Measurements from ENCODE around the gene PRR36.
"Not testable (repeated sequence)": the region's sequence is repeated elsewhere in the genome, so short reads cannot be mapped to it uniquely, and the experiment has no call there.

PRR36 gene

DNA sequence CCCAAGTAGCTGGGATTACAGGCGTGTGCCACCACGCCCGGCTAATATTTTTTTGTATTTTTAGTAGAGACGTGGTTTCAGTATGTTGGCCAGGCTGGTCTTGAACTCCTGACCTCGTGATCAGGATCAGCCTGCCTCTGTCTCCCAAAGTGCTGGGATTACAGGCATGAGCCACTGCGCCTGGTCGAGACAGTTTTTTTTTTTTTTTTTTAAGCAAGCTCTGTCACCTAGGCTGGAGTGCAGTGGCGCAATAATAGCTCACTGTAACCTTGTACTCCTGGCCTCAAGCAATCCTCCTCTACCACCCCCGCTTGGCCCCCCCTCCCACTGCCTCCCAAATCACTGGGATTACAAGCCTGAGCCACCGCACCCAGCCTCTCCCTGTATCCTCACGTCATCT lies 23.1 kb upstream of the PRR36 start:
- no peak for DNase-seq

DNA sequence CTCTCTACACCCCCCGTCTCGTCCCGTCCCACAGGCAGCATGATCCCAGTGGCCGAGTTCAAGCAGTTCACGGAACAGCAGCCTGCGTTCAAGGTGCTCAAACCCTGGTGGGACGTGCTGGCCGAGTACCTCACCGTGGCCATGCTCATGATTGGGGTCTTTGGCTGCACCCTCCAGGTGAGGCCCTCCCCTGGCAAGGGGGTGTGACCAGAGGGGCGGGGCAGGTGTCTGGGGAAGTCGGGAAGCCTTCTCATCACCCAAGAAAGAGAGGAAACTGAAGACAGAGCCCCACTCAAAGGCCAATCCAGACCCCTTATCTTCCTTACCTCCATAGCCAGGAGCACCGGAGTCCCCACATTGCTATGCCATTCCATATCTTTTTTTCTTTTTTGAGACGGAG lies 21.4 kb upstream of the PRR36 start:
- no peak for DNase-seq

DNA sequence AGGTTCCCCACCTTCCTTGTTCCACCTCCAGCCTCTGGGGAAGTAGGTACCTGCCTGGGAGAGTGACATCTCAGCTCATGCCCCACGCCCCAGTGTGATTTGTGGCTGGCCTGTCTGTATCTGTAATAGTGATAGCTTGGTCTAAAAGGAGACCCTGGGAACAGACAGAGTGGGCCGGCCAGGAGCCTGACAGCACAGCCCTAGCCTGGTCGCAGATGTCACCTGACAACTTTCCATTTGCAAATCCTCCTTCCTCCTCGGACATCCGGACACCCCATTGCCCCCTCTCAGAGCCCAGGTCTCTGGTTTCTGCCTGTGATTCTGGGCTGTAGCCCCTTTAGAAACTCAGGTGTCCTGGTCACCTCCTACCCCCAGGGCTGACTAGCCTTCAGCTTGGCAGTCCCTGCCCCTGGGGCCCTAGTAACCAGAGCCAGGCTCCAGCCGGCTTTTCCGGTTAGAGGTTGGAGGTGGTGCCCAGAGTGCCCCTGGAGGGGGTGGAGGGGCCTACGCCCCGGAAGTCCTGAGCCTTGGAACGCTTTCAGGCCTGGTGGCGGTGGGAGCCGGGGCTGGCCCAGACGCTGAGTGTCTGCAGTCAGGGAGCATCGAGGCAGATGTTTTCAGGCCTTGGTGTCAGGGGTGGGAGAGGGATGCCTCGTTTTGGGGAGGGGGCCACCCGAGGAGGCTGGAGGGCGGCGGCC lies 20.6 kb upstream of the PRR36 start:
- DNase-seq, result no peak

DNA sequence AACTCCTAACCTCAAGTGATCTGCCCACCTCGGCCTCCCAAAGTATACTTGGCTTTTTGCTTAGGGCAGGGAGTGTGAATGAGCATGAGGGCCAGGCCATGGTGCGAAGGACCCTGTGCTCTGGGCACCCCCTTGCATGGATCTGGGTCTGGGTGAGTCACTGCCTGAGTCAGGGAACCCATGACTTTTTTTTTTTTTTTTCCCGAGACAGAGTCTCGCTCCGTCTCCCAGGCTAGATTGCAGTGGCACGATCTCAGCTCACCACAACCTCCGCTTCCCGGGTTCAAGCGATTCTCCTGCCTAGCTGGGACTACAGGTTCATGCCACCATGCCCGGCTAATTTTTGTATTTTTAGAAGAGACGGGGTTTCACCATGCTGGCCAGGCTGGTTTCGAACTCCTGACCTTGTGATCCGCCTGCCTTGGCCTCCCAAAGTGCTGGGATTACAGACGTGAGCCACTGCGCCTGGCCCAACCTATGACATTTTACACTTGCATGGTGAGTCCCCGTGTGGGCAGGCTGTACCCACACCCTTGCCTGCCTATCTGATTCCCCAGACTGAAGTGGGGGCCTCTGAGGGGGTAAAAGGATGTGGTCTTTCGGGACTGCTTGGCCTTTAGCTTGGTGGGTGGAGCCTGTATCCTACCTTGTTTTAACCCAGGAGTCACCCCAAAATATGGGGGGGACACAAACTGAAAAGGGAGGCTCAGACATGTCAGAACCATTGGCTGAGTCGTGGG lies 19.3 kb upstream of the PRR36 start:
- DNase-seq, result not testable (repeated sequence)

DNA sequence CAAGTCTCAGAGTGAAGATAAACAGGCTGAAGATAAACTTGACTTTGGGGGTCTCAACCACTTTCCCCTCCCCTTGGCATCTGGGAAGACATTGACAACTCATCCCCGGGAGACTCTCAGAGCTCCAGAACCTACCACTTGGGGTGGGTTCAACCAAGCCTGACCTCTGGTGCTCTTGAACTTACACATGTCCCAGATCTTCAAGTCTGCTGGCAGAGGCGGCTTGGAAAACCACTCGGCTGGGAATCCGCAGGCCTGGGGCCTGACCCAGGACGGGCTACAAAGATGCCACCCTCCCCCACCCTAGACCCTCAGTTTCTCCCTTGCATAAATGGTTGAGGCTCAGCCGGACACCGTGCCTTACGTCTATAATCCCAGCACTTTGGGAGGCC lies 14.6 kb upstream of the PRR36 start:
- no peak for DNase-seq

DNA sequence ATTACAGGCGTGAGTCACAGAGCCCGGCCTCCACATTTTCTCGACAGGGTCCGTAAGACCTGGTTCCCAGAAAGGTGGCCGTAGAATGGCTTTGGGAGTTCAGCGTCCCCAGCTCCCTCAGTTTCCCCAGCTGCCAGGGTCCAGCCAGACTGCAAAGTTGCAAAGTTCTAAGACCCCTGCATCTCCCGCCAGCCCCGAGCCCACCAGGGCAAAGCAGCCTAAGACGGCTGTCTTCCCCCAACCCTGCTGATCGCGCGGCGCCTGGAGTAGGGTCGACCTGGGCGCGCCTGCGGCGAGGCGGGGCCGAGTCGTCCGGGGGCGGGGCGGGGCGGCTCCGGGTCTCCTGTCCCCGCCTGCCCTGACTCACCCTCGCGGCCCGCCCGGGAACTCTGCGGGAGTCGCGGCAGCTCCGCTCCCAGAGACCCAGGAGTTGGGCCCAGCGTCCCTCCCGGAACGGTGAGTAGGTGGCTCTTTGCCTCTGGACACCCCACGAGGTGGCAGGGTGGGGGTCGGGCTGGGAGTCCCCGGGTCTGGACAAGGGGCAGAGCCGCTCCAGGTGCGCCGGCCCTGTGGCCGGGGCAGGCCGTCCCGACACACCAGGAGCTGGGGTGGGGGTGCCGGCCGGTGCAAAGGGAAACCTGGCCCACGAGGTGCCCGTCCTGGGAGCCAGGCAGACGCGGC lies 14.1 kb upstream of the PRR36 start, which contains the start of gene LRRC8E:
Gene LRRC8E (plus strand): TSS at position 366 of the 681 bp plus-strand sequence. CDS start 7,094 bp downstream, outside the sequence.
- peak; percentile 14 for DNase-seq

DNA sequence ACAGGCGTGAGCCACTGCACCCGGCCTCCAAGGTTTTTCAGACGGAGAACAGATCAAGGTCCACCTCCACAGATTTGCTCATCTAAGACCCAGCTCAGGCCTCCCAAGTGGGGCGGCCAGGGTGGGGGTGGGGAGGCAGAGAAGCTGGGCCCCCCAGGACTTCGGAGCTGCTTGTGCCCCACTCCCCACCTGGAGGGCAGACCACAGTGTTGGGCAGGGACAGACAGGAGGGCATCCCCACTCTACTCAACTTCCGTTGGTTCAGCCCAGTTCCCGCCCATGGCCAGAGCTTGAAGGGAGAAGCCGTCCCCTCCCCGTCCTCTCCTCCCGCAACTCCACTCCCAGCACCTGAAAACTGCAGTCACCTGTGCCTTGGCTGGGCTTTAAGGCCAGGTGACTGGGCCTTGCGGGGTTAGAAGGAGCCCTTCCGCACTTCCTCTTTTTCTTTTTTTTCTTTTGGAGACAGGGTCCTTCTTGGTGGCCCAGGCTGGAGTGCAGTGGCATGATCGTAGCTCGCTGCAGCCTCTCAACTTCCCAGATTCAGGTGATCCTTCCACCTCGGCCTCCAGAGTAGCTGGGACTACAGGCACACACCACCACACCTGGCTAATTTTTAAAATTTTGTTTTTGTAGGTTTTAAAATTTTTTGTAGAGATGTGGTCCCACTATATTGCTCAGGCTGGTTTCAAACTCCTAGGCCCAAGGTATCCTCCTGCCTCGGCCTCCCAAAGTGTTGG lies 13.4 kb upstream of the PRR36 start:
- no peak for DNase-seq

DNA sequence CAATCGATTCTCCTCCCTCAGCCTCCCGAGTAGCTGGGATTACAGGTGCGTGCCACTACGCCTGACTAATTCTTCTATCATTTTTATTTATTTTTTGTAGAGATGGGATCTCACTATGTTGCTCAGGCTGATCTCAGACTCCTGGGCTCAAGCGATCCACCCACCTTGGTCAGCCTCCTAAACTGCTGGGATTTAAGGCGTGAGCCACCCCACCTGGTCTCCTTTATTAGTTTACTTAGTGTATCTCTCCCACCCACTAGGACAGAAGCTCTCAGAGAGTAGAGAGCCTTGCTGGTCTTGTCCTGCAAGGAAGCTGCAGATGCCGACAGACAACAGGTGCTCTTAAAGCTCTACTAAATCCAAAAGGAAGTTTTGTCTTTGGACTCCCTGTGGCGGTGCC lies 11.6 kb upstream of the PRR36 start:
- no peak for DNase-seq

DNA sequence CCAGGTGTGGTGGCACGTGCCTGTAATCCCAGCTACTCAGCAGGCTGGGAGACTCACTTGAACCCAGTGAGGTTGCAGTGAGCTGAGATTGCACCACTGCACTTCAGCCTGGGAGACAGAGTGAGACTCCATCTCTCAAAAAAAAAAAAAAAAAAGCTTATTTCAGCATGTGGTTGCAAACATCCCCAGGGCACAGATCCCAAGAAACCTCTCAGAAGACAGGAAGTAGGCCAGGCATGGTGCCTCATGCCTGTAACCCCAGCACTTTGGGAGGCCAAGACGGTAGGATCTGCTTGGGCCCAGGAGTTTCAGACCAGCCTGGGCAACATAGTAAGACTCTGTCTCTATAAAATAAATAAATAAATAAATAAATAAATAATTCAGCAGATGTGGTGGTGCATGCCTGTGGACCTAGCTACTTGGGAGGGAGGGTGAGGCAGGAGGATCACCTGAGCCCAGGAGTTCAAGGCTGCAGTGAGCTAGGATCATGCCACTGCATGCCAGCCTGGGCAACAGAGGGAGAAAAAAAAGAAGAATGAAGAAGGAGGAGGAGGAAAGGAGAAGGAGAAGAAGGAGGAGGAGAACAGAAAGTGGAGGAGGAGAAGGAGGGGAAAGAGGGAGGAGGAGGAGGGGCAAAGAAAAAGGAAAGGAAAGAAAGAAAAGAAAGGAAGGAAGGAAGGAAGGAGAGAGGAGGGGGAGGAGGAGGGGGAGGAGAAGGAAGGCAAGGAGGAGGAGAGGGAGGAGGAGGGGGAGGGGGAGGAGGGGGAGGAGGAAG lies 9.8 kb upstream of the PRR36 start:
- DNase-seq, result no peak

DNA sequence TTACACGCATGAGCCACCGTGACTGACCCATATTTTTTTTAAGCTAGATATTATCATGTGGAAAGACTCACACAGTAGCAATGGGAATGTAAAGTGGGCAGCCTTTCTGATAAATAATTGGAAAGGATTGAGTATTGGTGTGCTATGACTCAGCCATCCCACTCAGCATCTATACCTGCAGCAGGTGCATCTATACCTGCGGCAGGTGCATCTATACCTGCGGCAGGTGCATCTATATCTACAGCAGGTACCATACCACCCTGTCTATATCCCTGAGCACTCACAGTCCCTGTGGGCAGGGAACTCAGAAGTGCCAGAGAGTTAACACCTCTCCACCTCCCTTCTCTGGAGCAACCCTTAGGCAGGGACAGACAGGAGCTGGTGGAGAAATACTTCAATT lies 8.9 kb upstream of the PRR36 start:
- DNase-seq, result no peak

DNA sequence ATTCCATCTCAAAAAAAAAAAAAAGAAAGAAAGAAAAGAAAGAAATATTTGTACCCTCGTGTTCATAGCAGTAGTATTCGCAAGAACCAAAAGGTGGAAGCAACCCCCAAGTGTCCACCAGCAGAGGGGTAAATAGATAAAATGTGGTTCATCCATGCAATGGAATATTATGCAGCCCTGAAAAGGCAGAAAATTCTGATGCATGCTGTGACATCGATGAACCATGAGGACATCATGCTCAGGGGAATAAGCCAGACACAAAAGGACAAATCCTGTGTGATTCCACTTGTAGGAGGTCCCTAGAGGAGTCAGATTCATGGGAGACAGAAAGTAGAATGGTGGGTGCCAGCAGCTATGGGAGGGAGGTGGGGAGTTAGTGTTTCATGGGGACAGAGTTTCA lies 7.7 kb upstream of the PRR36 start:
- no peak for DNase-seq

DNA sequence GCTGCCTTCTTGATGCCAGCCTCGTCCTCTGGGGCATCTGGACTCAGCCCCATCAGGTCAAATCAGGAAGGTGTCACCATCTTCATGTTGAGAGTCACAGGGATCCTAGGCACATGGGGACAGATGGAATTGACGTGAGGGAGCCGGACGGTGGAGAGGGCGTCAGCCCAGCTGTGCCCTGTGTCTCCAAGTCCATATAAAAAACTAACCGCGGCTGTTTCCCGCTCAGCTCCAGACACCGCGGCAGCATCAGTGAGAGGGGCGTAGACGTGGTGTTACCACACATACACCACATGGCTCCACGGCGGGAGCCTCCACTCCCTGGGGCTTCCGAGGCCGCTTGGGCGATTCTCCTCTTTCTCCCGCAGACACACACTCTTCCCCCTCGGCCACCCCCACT lies 5.6 kb upstream of the PRR36 start:
- DNase-seq, result no peak

DNA sequence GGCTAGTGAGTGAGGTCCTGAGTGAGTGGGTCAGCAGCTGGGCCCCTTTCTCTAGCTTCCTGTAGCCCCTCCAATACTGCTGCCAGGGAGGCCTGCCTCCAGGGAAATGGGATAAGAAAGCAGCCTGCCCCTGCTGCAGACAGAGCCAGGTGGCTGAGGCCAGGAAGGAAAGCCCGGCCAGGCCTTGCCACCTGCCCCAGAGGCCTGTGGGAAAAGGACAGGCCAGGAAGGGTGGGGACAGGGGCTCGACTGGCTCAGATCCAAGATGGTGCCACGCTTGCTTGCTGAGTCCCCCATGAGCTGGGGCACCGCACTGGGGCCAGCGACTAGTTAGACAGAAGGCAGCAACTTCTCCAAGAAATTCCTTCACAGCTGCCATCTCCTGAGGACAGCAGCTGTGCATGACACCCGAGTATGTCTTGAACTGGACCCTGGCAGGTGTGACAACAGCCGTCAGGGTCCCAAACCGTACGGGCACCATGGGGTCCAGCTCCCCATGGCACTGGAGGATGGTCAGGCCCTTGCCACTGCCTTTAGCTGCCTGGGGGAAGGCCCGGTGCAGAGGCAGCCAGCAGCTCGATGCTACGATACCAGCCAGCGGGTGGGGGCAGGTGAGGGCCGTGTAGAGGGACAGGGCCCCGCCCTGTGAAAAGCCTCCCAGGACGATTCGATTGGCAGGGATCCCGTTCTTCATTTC lies 5.1 kb upstream of the PRR36 start:
- DNase-seq, result no peak

DNA sequence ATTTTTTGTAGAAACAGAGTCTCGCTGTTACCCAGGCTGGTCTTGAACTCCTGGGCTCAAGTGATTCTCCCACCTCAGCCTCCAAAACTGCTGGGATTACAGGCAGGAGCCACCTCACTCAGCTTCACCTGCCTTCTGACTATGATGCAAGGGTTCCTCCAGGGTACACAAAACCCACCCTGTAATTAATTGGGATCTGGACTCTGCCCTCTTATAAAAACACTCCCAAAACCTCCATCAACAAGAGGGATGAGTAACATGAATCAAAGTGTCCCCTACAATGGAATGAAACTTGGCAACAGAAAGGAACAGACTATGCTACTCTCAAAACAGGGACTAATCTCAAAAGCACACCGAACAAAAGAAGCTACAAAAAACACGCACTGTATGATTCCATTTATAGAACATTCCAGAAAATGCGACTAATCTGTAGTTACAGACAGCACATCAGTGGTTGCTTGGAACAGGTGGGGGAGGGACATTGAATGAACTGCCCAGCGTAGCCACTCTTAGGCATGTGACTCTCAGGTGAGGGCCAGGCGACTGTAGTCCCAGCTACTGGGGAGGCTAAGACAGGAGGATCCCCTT lies 3.2 kb upstream of the PRR36 start:
- DNase-seq, result no peak

DNA sequence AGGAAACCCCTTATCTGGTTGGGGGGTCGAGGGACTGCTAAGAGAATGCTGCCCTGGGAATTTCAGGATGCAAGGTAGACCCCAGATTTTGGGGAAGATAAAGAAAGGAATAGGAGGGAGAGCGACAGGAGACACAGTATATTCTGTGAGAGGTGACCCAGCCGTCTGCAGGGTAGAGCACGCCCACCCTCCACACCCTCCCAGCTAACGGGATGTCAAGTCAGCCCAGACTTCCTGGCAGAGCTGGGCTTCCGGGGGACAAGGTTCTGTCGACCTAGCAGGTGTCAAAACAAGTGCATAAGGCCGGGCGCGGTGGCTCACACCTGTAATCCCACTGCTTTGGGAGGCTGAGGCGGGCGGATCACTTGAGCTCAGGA lies 695 bp upstream of the PRR36 start:
- DNase-seq, result no peak

DNA sequence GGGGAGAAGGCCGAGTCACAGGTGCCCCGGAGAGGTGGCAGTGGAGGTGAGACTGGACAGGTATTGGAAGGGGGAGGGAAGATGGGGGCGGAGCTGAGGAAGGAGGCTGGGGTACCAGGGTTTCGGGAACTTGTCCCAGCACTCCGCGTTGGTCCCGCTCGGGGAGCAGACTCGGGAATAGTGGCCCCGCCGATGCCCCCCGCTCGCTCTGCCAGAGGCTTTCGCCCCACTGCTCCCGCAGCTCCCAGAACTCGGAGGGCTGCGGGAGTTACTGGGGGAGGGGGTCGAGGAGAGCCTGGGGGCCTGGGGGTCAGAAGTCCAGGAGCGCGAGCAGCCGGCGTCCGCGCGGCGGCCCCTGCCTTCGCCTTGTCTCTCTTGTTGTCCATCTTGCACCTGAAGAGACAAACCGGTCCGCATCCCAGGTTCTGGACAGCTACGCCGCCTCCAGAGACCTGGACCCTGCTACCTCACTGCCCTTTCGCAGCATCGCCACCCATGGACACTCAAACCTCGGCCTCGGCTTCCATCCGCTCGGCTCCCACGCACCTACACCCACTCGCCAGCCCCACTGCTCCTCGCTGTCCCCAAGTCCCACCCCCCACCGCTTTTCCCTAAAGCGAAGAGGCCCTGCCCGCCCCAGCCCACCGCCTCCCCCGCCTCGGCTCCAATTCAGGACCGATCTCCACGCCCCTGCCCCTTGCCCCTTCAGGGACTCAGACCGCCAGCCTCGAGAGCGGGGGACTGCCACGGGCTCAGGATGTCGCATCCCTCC lies 700 bp downstream of the PRR36 start:
- peak; percentile 38 for DNase-seq

DNA sequence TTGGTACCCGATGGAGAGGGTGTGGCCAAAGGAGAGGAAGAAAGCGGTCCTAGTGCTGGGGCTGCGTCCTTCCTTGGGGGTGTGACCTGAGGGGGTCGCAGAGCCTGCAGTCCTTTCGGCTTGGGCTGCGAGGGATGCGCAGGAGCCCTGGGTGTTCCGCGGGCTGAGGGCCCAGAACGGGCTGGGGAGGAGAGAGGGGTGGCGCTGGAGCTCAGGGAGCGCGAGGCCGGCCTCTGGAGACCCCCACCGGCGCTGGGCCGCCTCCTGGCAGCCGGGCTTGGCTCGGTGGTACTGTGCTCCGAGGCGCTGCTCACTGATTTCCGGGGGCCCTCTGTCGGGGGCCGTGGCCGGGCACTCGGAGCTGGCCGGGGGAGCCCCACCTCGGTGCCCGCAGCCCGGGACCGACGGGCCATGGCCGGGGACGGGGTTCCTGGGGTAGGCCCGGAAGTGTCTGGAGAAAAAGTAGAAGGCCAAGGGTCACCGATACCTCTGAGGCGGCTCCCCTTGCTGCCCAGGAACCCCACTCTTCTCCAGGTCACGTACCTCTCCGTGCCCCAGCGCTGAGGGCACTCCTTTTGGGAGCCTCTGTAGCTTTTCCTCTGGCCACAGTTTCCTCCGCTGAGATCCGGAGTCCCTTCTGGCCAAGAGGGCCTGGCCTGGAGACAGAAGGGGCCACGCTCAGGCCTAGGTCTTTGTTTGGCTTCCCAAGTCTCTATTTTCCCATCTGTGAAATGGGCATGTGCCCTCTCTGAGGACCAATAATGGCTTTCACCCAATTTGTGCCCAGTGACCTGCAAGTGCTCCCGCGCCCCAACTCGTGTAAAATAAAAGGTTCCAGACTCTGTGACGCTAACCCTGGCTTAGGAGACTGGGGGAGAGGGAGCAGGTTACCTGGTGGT lies 1.6 kb downstream of the PRR36 start:
- DNase-seq, result no peak

DNA sequence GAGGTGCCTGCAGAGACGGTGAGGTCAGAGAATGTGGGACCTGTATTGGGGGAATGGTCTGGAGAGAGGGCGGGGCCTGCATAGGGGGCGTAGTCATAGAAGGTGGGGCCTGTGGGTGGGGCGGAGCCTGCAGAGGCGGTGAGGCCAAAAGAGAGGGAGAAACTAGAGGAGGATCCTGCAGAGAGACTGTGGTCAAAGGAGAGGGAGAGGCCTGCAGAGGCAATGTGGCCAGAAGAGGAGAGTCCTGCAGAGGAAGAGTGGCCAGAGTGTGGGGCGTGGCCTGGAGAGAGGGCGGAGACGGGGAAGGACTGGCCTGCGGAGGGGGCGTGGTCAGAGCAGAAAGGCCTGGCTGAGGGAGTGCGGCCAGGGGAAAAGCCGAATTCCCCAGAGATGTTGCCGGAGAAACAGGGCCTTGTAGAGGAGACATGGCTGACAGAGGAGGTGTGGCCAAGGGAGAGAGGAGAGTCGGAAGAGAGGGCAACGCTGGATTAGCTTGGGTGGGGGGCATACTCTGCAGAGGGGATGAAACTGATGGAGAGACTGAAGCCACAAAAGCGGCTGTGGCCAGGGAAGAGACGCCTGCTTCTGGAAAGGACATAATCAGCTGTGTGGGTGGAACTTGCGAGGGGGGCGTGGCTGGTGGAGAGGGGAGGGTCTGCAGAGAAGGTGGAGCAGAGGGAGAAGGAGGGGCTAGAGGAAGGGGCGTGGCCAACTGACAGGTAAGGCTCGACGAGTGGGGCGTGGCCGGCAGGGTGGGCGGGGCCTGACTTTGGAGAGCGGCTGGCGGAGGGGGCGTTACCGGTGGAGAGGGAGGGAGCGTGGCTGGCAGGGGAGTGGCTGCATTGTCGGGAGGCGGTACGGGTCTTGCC lies 2.5 kb downstream of the PRR36 start:
- DNase-seq, result no peak

Measured in DMS79 (cell line).